IMR-90 (cell line): ENCODE results near the gene CCNK. TPM values are rescaled to one million over a fixed set of nuclear protein-coding genes. Genes with fewer than 3 reads are reported as not detected.
A peak's percentile ranks its signal among the peaks of the same experiment; 100 is the strongest.

Experiments
- ATAC-seq: fragments of 200-7000 bp; cut with Tn5 transposase; 2 replicates; pipeline ENCODE4 v1.9.1; 2020; ENCODE audit warnings: low read depth, mild to moderate bottlenecking, moderate library complexity
- BruUV-seq: library from RNA; stranded (reverse); fragments of 400-500 nt; replicated peaks from 2 replicates; lab custom pipeline; 2021; lab: Mats Ljungman, UMichigan
- CTCF ChIA-PET: fragments of 300-600 bp; formaldehyde crosslinking; extraction: SDS; loops from one replicate; lab custom pipeline; 2021; ENCODE audit warnings: antibody characterized with exemption; lab: Yijun Ruan, JAX
- POLR2A ChIA-PET: fragments of 300-600 bp; sonication (Branson Sonifier 250); formaldehyde crosslinking; loops from one replicate; lab custom pipeline; 2022; ENCODE audit warnings: antibody characterized with exemption; ENCODE audit not compliant: unreplicated experiment; lab: Charles Lee
- DNase-seq: peaks from one replicate; pipeline ENCODE4 v3.0.0; 2013
- H2AFZ ChIP-seq: replicated peaks from 2 replicates; pipeline ENCODE3; 2013; ENCODE audit warnings: low read length, mild to moderate bottlenecking; ENCODE audit not compliant: poor library complexity
- H2AK5ac ChIP-seq: 2 replicates; pipeline ENCODE4 v1.6.1; 2013; ENCODE audit warnings: low read depth, low read length, inconsistent platforms
- H2AK9ac ChIP-seq: replicated peaks from 2 replicates; pipeline ENCODE3; 2013; ENCODE audit warnings: mild to moderate bottlenecking, low read depth, low read length, moderate library complexity; ENCODE audit not compliant: poor library complexity
- H2BK120ac ChIP-seq: 2 replicates; pipeline ENCODE4 v1.6.1; 2013; ENCODE audit warnings: low read depth, low read length, inconsistent platforms
- H2BK15ac ChIP-seq: 3 replicates; pipeline ENCODE4 v1.6.1; 2013; ENCODE audit warnings: low read depth, low read length, inconsistent platforms
- H2BK20ac ChIP-seq: 2 replicates; pipeline ENCODE4 v1.6.1; 2013; ENCODE audit warnings: low read depth, mild to moderate bottlenecking, inconsistent platforms, low read length, moderate library complexity
- H2BK5ac ChIP-seq: 2 replicates; pipeline ENCODE4 v1.6.1; 2013; ENCODE audit warnings: mild to moderate bottlenecking, low read depth, low read length, inconsistent platforms; ENCODE audit not compliant: poor library complexity, severe bottlenecking
- H3K14ac ChIP-seq: replicated peaks from 2 replicates; pipeline ENCODE4 v1.6.1; 2013; ENCODE audit warnings: low read depth, low read length, inconsistent platforms
- H3K18ac ChIP-seq: 2 replicates; pipeline ENCODE4 v1.6.1; 2013; ENCODE audit warnings: low read depth, low read length, control low read depth
- H3K23ac ChIP-seq: 2 replicates; pipeline ENCODE4 v1.6.1; 2013; ENCODE audit warnings: low read depth, low read length, inconsistent platforms
- H3K27ac ChIP-seq: 2 replicates; pipeline ENCODE4 v1.5.1; 2013; ENCODE audit warnings: mild to moderate bottlenecking, control low read depth, low read length; ENCODE audit not compliant: insufficient read depth
- H3K27me3 ChIP-seq: 2 replicates; pipeline ENCODE4 v1.6.1; 2013; ENCODE audit warnings: low read length; ENCODE audit not compliant: control insufficient read depth, insufficient read depth
- H3K36me3 ChIP-seq: 2 replicates; pipeline ENCODE4 v1.6.1; 2013; ENCODE audit warnings: low read length, mixed read lengths; ENCODE audit not compliant: control insufficient read depth, insufficient read depth
- H3K4ac ChIP-seq: 2 replicates; pipeline ENCODE4 v1.6.1; 2013; ENCODE audit warnings: low read depth, low read length, inconsistent platforms
- H3K4me1 ChIP-seq: 2 replicates; pipeline ENCODE4 v1.6.1; 2013; ENCODE audit warnings: low read length, mixed read lengths; ENCODE audit not compliant: control insufficient read depth, insufficient read depth
- H3K4me2 ChIP-seq: 2 replicates; pipeline ENCODE4 v1.6.1; 2013; ENCODE audit warnings: low read depth, mild to moderate bottlenecking, control low read depth, low read length, moderate library complexity
- H3K4me3 ChIP-seq: 2 replicates; pipeline ENCODE4 v1.5.1; 2013; ENCODE audit warnings: low read depth, mild to moderate bottlenecking, control low read depth, low read length, moderate library complexity; ENCODE audit not compliant: insufficient read depth
- H3K56ac ChIP-seq: 2 replicates; pipeline ENCODE4 v1.6.1; 2013; ENCODE audit warnings: low read length, inconsistent platforms; ENCODE audit not compliant: insufficient read depth; ENCODE audit errors: extremely low read depth
- H3K79me1 ChIP-seq, 2 experiments: 2 replicates each; pipeline ENCODE4 v1.6.1; 2013; ENCODE audit warnings: low read length in 2 of 2, inconsistent platforms in 1 of 2, low read depth in 1 of 2
- H3K9ac ChIP-seq: 2 replicates; pipeline ENCODE4 v1.6.1; 2013; ENCODE audit warnings: low read depth, low read length, control low read depth
- H3K9me1 ChIP-seq: 2 replicates; pipeline ENCODE4 v1.6.1; 2013; ENCODE audit warnings: low read length, inconsistent platforms; ENCODE audit not compliant: insufficient read depth
- H3K9me3 ChIP-seq: 2 replicates; pipeline ENCODE4 v1.6.1; 2013; ENCODE audit warnings: low read length; ENCODE audit not compliant: control insufficient read depth, insufficient read depth
- H4K20me1 ChIP-seq: 2 replicates; pipeline ENCODE4 v1.6.1; 2013; ENCODE audit warnings: low read length, inconsistent platforms; ENCODE audit not compliant: insufficient read depth
- H4K5ac ChIP-seq: 2 replicates; pipeline ENCODE4 v1.6.1; 2013; ENCODE audit warnings: mild to moderate bottlenecking, low read depth, low read length, control low read depth
- H4K8ac ChIP-seq, 2 experiments: 2 replicates each; pipeline ENCODE4 v1.6.1; 2013; ENCODE audit warnings: low read depth in 2 of 2, low read length in 2 of 2, control low read depth in 1 of 2, inconsistent platforms in 1 of 2
- H4K91ac ChIP-seq: 2 replicates; pipeline ENCODE4 v1.6.1; 2013; ENCODE audit warnings: low read depth, low read length, inconsistent platforms; ENCODE audit not compliant: insufficient read depth
- BHLHE40 ChIP-seq: fragments of 150-350 bp; IDR thresholded peaks from 2 replicates; pipeline ENCODE4 v1.6.1; 2016; ENCODE audit warnings: mild to moderate bottlenecking, low read depth, low read length
- CEBPB ChIP-seq: IDR thresholded peaks from 2 replicates; pipeline ENCODE4 v1.6.1; 2012; ENCODE audit warnings: low read depth, low read length, improper control_type of control experiment
- CHD1 ChIP-seq: IDR thresholded peaks from 2 replicates; pipeline ENCODE4 v1.6.1; 2012; ENCODE audit warnings: low read depth, low read length, improper control_type of control experiment
- CTCF ChIP-seq: conservative IDR thresholded peaks from 2 replicates; pipeline ENCODE4 v1.5.1; 2012; ENCODE audit warnings: mild to moderate bottlenecking, low read depth, low read length, improper control_type of control experiment
- ELK1 ChIP-seq: fragments of 150-350 bp; IDR thresholded peaks from 2 replicates; pipeline ENCODE4 v1.6.1; 2016; ENCODE audit warnings: low read depth, mild to moderate bottlenecking, low read length, moderate library complexity, borderline replicate concordance
- FOS ChIP-seq: fragments of 150-350 bp; IDR thresholded peaks from 2 replicates; pipeline ENCODE4 v1.6.1; 2016; ENCODE audit warnings: low read depth, low read length
- MAFK ChIP-seq: IDR thresholded peaks from 2 replicates; pipeline ENCODE4 v1.6.1; 2012; ENCODE audit warnings: low read depth, low read length, improper control_type of control experiment
- MAZ ChIP-seq: IDR thresholded peaks from 2 replicates; pipeline ENCODE4 v1.6.1; 2012; ENCODE audit warnings: low read depth, mild to moderate bottlenecking, low read length, improper control_type of control experiment, moderate library complexity, borderline replicate concordance
- MXI1 ChIP-seq: IDR thresholded peaks from 2 replicates; pipeline ENCODE4 v1.6.1; 2012; ENCODE audit warnings: low read depth, mild to moderate bottlenecking, low read length, moderate library complexity, borderline replicate concordance
- NFE2L2 ChIP-seq: fragments of 150-350 bp; IDR thresholded peaks from 2 replicates; pipeline ENCODE4 v1.6.1; 2016; ENCODE audit warnings: low read depth, mild to moderate bottlenecking, low read length
- POLR2A ChIP-seq: IDR thresholded peaks from 2 replicates; pipeline ENCODE4 v1.6.1; 2012; ENCODE audit warnings: mild to moderate bottlenecking, low read depth, low read length
- RAD21 ChIP-seq: IDR thresholded peaks from 2 replicates; pipeline ENCODE4 v1.6.1; 2012; ENCODE audit warnings: low read length, improper control_type of control experiment
- RCOR1 ChIP-seq: IDR thresholded peaks from 2 replicates; pipeline ENCODE4 v1.6.1; 2012; ENCODE audit warnings: mild to moderate bottlenecking, low read length, improper control_type of control experiment; ENCODE audit not compliant: insufficient replicate concordance
- SMC3 ChIP-seq: fragments of 150-350 bp; IDR thresholded peaks from 2 replicates; pipeline ENCODE4 v1.6.1; 2016; ENCODE audit warnings: low read depth, mild to moderate bottlenecking, antibody characterized with exemption, low read length, moderate library complexity
- USF2 ChIP-seq: fragments of 150-350 bp; IDR thresholded peaks from 2 replicates; pipeline ENCODE4 v1.6.1; 2017; ENCODE audit warnings: mild to moderate bottlenecking, antibody characterized with exemption, low read length, low read depth
- WGBS, 2 experiments: methylation state at CpG; one replicate each; pipeline versions ENCODE4 v1.1.5 to v1.1.7; 2013; ENCODE audit warnings: missing lambda C conversion rate in 2 of 2; ENCODE audit not compliant: insufficient read length in 1 of 2; ENCODE audit errors: extremely low coverage in 2 of 2; 5-methylcytosine and 5-hydroxymethylcytosine counted together
- dilution Hi-C: fragments of 300-500 bp; cut with HindIII; formaldehyde crosslinking; loops from one replicate; pipeline ENCODE4 v1.14.3; 2018; ENCODE audit warnings: low sequenced_read_pairs; ENCODE audit not compliant: unreplicated experiment
- in situ Hi-C: fragments of 300-500 bp; cut with MboI; formaldehyde crosslinking; loops from 3 replicates; pipeline ENCODE4 v1.14.3; 2019; ENCODE audit warnings: low sequenced_read_pairs, inconsistent platforms, mixed read lengths
- intact Hi-C: fragments of 100-400 bp; cut with micrococcal nuclease; formaldehyde crosslinking; loops from 2 replicates; pipeline ENCODE4 v1.10.0; 2022
- polyA plus RNA-seq, 3 experiments: library from polyadenylated mRNA; depleted of rRNA; stranded (reverse); fragments of >200 nt; gene quantifications; 2 replicates each; pipeline ENCODE4 v1.2.3, GENCODE V29; 2012; ENCODE audit warnings: low replicate concordance in 1 of 3
- total RNA-seq: library from RNA; depleted of rRNA; stranded (reverse); fragments of >200 nt; gene quantifications from 2 replicates; pipeline ENCODE4 v1.2.3, GENCODE V29; 2012

CCNK gene
- total and polyA plus RNA-seq, 2 of the 4 experiments (the other 2 are of a cell fraction), result 18.8 to 38.3 TPM

- Histone ChIP-seq H4K8ac (no peak overlapping the region), H2BK120ac (no peak overlapping the region), H3K27ac (no peak overlapping the region), H3K9ac (no peak overlapping the region), H3K4me1 (peaks cover 3% of the 10 kb centered on the region; the same call in 1 of the 2 replicates), H2AK5ac (no peak overlapping the region), H3K9me3 (no peaks in the 10 kb centered on the region), H4K20me1 (peaks cover 52% of the 10 kb centered on the region), H2BK20ac (no peak overlapping the region), H2BK5ac (no peak overlapping the region), H3K4me2 (no peak overlapping the region), H3K56ac (no peak overlapping the region), H4K5ac (no peak overlapping the region), H3K9me1 (peaks cover 12% of the 10 kb centered on the region), H3K14ac (no peak overlapping the region), H3K18ac (no peak overlapping the region), H3K36me3 (no peaks in the 10 kb centered on the region), H3K27me3 (no peaks in the 10 kb centered on the region), H3K23ac (no peak overlapping the region), H2AK9ac (peak overlapping the region; percentile 29), H3K4ac (no peak overlapping the region), H2BK15ac (no peak overlapping the region), H3K4me3 (no peak overlapping the region), H3K79me1 (peaks cover 50 to 87% of the 10 kb centered on the region in 2 experiments), H4K91ac (no peak overlapping the region), H2AFZ (peak overlapping the region; percentile 68)
- no TSS peak for BruUV-seq
- dilution Hi-C loops, result no loop called here
- ChIA-PET CTCF (no interaction called here), POLR2A (no interaction called here)
- intact Hi-C loops, result no loop called here
- 94% methylated on average over 4 of the region's 11 CpGs; no CpG with 5 or more reads in 1 of the 2 experiments for WGBS, 2 experiments
- ATAC-seq (no peak), DNase-seq (no peak)
- in situ Hi-C loops, result no loop called here
- TF ChIP-seq MXI1, result no peak
- no peak for TF ChIP-seq ELK1
- no peak for TF ChIP-seq CEBPB
- TF ChIP-seq RCOR1, result no peak
- no peak for TF ChIP-seq CHD1
- no peak for TF ChIP-seq SMC3
- no peak for TF ChIP-seq RAD21
- TF ChIP-seq BHLHE40, result no peak
- no peak for TF ChIP-seq FOS
- no peak for TF ChIP-seq NFE2L2
- TF ChIP-seq MAFK, result no peak
- TF ChIP-seq USF2, result no peak
- TF ChIP-seq CTCF, result no peak
- TF ChIP-seq MAZ, result no peak
- TF ChIP-seq POLR2A, result no peak
These were observed 70.1 kb downstream of the CCNK start for GRCh38 chr14:99551034-99551922.
